ENCODE results near the gene RALGDS.

The RALGDS gene

GRCh38 chr9:133059623-133060022 is 61.4 kb downstream of the RALGDS start:
- peak; percentile 25 for DNase-seq (ENCODE audit: extremely low spot score)
- ChIA-PET POLR2A (no interaction called here), CTCF (interaction anchor here (1.3 to 1.6 kb wide), 2 partner anchors 88 kb away, joined by 3 to 5 read pairs; no protein-coding TSS in a partner anchor)
- TF ChIP-seq CTCF (IDR thresholded peaks at IDR 0.05; ENCODE audit: control extremely low read depth, extremely low read depth, low read depth, missing control alignments) = no peak

DNA sequence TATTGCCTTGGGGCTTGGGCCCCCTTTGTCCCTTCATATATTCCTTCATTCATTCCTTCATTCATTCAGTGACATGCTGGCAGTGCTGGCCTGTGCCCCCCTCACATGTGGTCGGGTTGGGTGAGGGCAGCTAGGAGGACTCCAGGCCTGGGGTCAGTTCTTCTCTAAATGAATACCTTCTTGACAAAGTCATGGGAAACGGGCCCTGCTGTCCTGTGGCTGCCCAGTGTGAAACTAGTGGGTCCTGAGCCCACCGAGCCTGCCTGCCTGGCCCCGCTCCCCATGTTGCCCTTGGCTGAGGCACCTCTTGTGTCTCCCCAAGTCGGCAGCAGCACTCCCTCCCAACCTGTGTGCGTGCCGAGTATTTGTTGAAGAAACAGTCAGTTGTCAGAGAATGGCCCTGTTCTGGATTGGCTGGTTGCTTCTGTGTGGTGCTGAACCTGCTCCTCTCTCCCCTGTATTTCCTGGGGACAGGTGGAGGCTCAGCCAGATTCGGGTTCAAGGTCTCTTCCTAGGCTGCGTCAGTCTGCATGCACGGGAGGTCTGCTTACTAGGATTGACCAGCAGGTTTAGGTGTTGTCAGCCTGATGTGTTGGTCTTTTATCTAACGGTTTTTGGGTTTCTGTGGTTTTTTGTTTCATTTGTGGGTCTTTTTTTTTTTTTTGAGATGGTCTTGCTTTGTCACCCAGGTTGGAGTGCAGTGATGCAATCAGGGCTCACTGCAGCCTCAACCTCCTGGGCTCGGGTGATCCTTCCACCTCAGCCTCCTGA is 62.3 kb downstream of the RALGDS start:
- ChIA-PET POLR2A (no interaction called here), CTCF (interaction anchor here (0.9 to 3.0 kb wide), 7 partner anchors 9 to 89 kb away, joined by 3 to 12 read pairs (median 4); no protein-coding TSS in a partner anchor)
- DNase-seq (ENCODE audit: extremely low spot score) = peak; percentile 48
- TF ChIP-seq CTCF (IDR thresholded peaks at IDR 0.05; ENCODE audit: control extremely low read depth, extremely low read depth, low read depth, missing control alignments) = no peak

GRCh38 chr9:133058071-133058470 is 63.0 kb downstream of the RALGDS start:
- ChIA-PET POLR2A (no interaction called here), CTCF (interaction anchor here (0.9 to 3.0 kb wide), 7 partner anchors 9 to 86 kb away, joined by 3 to 12 read pairs (median 3); partner anchors contain the start of gene GFI1B)
- no peak for TF ChIP-seq CTCF (IDR thresholded peaks at IDR 0.05; ENCODE audit: control extremely low read depth, extremely low read depth, low read depth, missing control alignments)
- DNase-seq (ENCODE audit: extremely low spot score) = peak; percentile 20

DNA sequence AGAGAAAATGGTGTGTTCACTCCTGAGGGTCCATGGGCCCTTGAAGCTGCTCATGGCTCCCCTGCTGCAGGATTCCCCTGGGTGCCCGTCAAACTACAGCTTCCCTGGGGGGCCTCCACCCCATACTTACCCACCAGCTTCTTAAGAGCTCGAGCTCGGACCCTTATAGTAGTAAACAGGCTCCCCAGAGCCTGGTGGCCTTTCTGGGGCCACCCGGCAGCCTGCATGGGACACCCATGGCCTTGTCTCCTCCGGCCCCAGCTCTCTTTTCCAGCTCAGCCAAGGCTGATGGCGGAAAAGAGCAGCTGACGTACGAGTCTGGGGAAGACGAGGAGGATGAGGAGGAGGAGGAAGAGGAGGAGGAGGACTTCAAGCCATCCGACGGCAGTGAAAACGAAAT is 63.5 kb downstream of the RALGDS start:
- ChIA-PET POLR2A (no interaction called here), CTCF (interaction anchor here (0.7 to 3.0 kb wide), 8 partner anchors 10 to 86 kb away, joined by 3 to 12 read pairs (median 3); partner anchors contain the start of gene GFI1B)
- no peak for DNase-seq (ENCODE audit: extremely low spot score)
- no peak for TF ChIP-seq CTCF (IDR thresholded peaks at IDR 0.05; ENCODE audit: control extremely low read depth, extremely low read depth, low read depth, missing control alignments)

DNA sequence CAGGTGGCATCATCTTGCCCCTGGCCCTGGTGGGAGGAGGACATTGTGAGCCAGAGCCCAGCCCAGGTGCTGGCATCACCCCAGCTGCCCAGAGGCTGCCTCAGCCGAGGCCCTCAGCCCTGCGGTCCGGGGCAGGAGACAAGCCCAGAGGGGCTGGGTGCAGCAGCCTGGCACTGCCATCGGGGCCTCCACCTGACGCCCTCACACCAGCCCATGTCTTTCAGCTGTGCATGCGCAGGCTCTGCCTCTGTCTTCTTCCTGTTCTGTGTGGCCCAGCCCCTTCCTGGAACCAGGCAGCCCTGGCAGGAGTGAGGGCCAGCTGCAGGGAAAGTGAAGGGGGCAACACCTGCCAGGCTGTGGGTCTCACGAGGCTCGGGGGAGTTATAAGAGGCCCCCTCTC is 64.0 kb downstream of the RALGDS start:
- CTCF ChIA-PET = interaction anchor here (0.7 to 3.0 kb wide), 5 partner anchors 17 to 88 kb away, joined by 3 to 12 read pairs (median 3); partner anchors contain the start of gene GFI1B

DNA sequence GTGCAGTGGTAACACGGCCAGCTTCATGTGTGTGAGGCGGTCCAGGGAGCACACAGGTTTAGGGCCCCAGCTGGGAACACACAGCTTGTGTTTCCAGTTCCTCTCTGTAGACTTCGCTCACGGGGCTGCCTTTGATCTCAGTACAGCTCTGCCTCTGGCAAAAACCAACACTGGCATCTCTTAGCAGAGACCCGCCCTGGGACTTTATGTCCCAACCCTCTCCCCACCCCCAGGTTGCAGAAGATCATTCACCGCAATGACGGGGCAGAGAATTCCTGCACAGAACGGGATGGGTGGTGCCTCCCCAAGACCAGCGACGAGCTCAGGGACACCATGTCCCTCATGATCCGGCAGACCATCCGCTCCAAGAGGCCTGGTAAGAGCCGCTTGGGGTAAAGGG is 64.5 kb downstream of the RALGDS start:
- no peak for TF ChIP-seq CTCF (IDR thresholded peaks at IDR 0.05; ENCODE audit: control extremely low read depth, extremely low read depth, low read depth, missing control alignments)
- POLR2A ChIA-PET = no interaction called here
- peak; percentile 20 for DNase-seq (ENCODE audit: extremely low spot score)
- CTCF ChIA-PET = interaction anchor here (1.1 to 3.0 kb wide), 2 partner anchors 34 to 88 kb away, joined by 3 to 12 read pairs; no protein-coding TSS in a partner anchor

More for the DNA sequence above, 64.0 kb downstream of the RALGDS start:
- DNase-seq (ENCODE audit: extremely low spot score) = peak; percentile 31
- no peak for TF ChIP-seq CTCF (IDR thresholded peaks at IDR 0.05; ENCODE audit: control extremely low read depth, extremely low read depth, low read depth, missing control alignments)
- POLR2A ChIA-PET = no interaction called here
